ENCODE data around the gene CPB1. TPM values are rescaled to one million over a fixed set of nuclear protein-coding genes. Genes with fewer than 3 reads are reported as not detected.
"Not testable (repeated sequence)": the region's sequence is repeated elsewhere in the genome, so short reads cannot be mapped to it uniquely, and the experiment has no call there.

Gene CPB1
- total RNA-seq = 1 to 10 TPM in 1 of 2 donors, under 1 TPM in 1; 0.88 to 9.3 TPM
- 1 to 10 TPM in 1 of 2 donors, under 1 TPM in 1; 0.86 to 1.1 TPM for polyA plus RNA-seq
- long read RNA-seq, donor 1 = 0 reads
- long read RNA-seq, donor 2 = 0 reads
- long read RNA-seq, donor 3 = 0 reads
- long read RNA-seq, donor 4 = 0 reads
- long read RNA-seq, donor 5 = 0 reads

DNA sequence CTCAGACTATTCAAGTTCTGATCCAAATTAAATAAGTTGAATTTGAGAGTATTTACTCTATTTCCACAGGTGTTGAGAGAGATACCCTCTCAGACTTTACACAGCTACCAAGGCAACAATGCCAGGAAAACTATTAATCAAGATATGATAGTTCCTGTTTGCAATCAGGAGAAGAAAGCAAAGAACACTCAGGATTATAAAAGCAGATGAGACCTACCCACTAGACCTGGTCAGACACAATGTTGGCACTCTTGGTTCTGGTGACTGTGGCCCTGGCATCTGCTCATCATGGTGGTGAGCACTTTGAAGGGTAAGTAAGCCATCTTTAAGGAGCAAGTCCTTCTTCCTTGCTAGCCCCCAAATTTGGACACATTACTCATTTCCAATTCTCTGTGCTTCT, at the start of gene CPB1:
Gene CPB1, plus strand, starts transcription at position 227 of the 400 bp plus-strand sequence. Its CDS starts 13 bp downstream, at position 240.
- TF ChIP-seq, protein P1, sequence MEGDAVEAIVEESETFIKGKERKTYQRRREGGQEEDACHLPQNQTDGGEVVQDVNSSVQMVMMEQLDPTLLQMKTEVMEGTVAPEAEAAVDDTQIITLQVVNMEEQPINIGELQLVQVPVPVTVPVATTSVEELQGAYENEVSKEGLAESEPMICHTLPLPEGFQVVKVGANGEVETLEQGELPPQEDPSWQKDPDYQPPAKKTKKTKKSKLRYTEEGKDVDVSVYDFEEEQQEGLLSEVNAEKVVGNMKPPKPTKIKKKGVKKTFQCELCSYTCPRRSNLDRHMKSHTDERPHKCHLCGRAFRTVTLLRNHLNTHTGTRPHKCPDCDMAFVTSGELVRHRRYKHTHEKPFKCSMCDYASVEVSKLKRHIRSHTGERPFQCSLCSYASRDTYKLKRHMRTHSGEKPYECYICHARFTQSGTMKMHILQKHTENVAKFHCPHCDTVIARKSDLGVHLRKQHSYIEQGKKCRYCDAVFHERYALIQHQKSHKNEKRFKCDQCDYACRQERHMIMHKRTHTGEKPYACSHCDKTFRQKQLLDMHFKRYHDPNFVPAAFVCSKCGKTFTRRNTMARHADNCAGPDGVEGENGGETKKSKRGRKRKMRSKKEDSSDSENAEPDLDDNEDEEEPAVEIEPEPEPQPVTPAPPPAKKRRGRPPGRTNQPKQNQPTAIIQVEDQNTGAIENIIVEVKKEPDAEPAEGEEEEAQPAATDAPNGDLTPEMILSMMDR (IDR thresholded peaks at IDR 0.05; ENCODE audit: control extremely low read depth, extremely low read depth) = no peak
- no peaks in the 10 kb centered on the region for H3K9me3 ChIP-seq (ENCODE audit: control insufficient read depth in 4 of 4, insufficient read depth in 3 of 4, low read length in 3 of 4)
- H3K9ac ChIP-seq (ENCODE audit: insufficient read depth in 1 of 2, low read length in 2 of 2) = no peak within 1 kb of the TSS
- no peaks in the 10 kb centered on the region for H3K36me3 ChIP-seq (ENCODE audit: control insufficient read depth in 4 of 4, insufficient read depth in 4 of 4, low read length in 4 of 4)
- H3K4me3 ChIP-seq = no peak within 1 kb of the TSS
- DNase-seq (no peak), ATAC-seq (ENCODE audit: insufficient read depth, low FRiP score) (no peak)
- H3K27me3 ChIP-seq (ENCODE audit: control insufficient read depth in 3 of 3, insufficient read depth in 3 of 3, low read length in 2 of 3) = no peaks in the 10 kb centered on the region
- H3K27ac ChIP-seq (ENCODE audit: low read depth in 1 of 2, low read length in 1 of 2) = no peak within 1 kb of the TSS
- peaks cover 0 to 23% (median 0%) of the 10 kb centered on the region in 5 donors for H3K4me1 ChIP-seq (ENCODE audit: control insufficient read depth in 5 of 5, insufficient read depth in 5 of 5, low read length in 5 of 5)

DNA sequence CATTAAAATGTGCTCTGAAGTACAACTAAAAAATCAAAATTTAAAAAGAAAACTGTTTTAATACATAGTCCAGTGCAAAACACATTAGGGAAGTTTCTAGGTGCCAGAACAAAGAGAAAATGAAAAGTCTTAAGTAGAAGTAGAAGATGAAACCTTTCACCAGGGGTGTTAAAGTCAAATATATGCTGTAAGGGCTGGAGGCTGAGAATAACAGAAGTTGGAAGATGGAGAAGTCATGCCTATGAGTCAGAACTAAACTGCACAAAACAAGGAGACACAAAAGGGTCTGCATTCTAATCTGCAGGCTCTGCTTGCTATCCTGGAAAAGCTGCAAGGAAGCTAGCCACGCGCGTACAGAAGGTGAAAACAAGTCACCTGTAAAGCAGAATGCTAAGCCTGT, 48.7 kb upstream of the CPB1 start:
- no peak for DNase-seq
- H3K4me1 ChIP-seq (ENCODE audit: control insufficient read depth in 5 of 5, insufficient read depth in 5 of 5, low read length in 5 of 5) = no peaks in the 10 kb centered on the region
- H3K27ac ChIP-seq (ENCODE audit: low read depth in 1 of 2, low read length in 1 of 2) = no peak overlapping the region
- H3K9ac ChIP-seq (ENCODE audit: insufficient read depth in 1 of 2, low read length in 2 of 2) = no peak overlapping the region
- no peak for ATAC-seq (ENCODE audit: insufficient read depth, low FRiP score)
- no peak overlapping the region for H3K4me3 ChIP-seq
- H3K36me3 ChIP-seq (ENCODE audit: control insufficient read depth in 4 of 4, insufficient read depth in 4 of 4, low read length in 4 of 4) = no peaks in the 10 kb centered on the region
- TF ChIP-seq, protein P1 (IDR thresholded peaks at IDR 0.05; ENCODE audit: control extremely low read depth, extremely low read depth) = no peak
- no peaks in the 10 kb centered on the region for H3K27me3 ChIP-seq (ENCODE audit: control insufficient read depth in 3 of 3, insufficient read depth in 3 of 3, low read length in 2 of 3)
- 93 to 99% methylated on average over 3 of the region's 3 CpGs for WGBS, 2 donors
- H3K9me3 ChIP-seq (ENCODE audit: control insufficient read depth in 4 of 4, insufficient read depth in 3 of 4, low read length in 3 of 4) = no peaks in the 10 kb centered on the region

DNA sequence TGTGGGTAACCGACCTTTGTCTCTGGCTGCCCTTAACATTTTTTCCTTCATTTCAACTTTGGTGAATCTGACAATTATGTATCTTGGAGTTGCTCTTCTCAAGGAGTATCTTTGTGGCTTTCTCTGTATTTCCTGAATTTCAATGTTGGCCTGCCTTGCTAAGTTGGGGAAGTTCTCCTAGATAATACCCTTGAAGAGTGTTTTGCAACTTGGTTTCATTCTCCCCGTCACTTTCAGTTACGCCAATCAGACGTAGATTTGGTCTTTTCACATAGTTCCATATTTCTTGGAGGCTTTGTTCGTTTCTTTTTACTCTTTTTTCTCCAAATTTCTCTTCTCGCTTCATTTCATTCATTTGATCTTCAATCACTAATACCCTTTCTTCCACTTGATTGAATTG, 42.6 kb upstream of the CPB1 start:
- not testable (repeated sequence) for DNase-seq; H3K27me3 ChIP-seq (ENCODE audit: control insufficient read depth in 3 of 3, insufficient read depth in 3 of 3, low read length in 2 of 3); H3K36me3 ChIP-seq (ENCODE audit: control insufficient read depth in 4 of 4, insufficient read depth in 4 of 4, low read length in 4 of 4); H3K9me3 ChIP-seq (ENCODE audit: control insufficient read depth in 4 of 4, insufficient read depth in 3 of 4, low read length in 3 of 4); H3K4me1 ChIP-seq (ENCODE audit: control insufficient read depth in 5 of 5, insufficient read depth in 5 of 5, low read length in 5 of 5); ATAC-seq (ENCODE audit: insufficient read depth, low FRiP score); H3K4me3 ChIP-seq; H3K9ac ChIP-seq (ENCODE audit: insufficient read depth in 1 of 2, low read length in 2 of 2); H3K27ac ChIP-seq (ENCODE audit: low read depth in 1 of 2, low read length in 1 of 2)
- WGBS, 2 donors = 51 to 74% methylated on average over 6 of the region's 6 CpGs

DNA sequence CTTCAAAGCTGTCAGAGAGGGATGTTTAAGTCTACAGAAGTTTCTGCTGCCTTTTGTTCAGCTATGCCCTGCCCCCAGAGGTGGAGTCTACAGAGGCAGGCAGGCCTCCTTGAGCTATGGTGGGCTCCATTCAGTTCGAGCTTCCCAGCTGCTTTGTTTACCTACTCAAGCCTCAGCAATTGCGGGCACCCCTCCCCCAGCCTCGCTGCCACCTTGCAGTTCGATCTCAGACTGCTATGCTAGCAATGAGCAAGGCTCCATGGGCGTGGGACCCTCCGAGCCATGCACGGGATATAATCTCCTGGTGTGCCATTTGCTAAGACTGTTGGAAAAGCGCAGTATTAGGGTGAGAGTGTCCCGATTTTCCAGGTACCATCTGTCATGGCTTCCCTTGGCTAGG, 41.5 kb upstream of the CPB1 start:
- not testable (repeated sequence) for H3K4me3 ChIP-seq; DNase-seq; H3K27me3 ChIP-seq (ENCODE audit: control insufficient read depth in 3 of 3, insufficient read depth in 3 of 3, low read length in 2 of 3); H3K9ac ChIP-seq (ENCODE audit: insufficient read depth in 1 of 2, low read length in 2 of 2); H3K36me3 ChIP-seq (ENCODE audit: control insufficient read depth in 4 of 4, insufficient read depth in 4 of 4, low read length in 4 of 4); ATAC-seq (ENCODE audit: insufficient read depth, low FRiP score); H3K27ac ChIP-seq (ENCODE audit: low read depth in 1 of 2, low read length in 1 of 2); H3K9me3 ChIP-seq (ENCODE audit: control insufficient read depth in 4 of 4, insufficient read depth in 3 of 4, low read length in 3 of 4)
- WGBS, 2 donors = 89 to 97% methylated on average over 9 of the region's 9 CpGs
- peaks cover 0 to 14% (median 0%) of the 10 kb centered on the region in 5 donors for H3K4me1 ChIP-seq (ENCODE audit: control insufficient read depth in 5 of 5, insufficient read depth in 5 of 5, low read length in 5 of 5)
